GM18870 (cell line): Measurements from ENCODE around the gene ACAD11.

ENCODE experiments used
- ATAC-seq: cut with Tn5 transposase; IDR thresholded peaks from one replicate; pipeline ENCODE4 v1.9.1; 2021; ENCODE audit warnings: moderate library complexity; ENCODE audit not compliant: unreplicated experiment

Gene ACAD11

DNA sequence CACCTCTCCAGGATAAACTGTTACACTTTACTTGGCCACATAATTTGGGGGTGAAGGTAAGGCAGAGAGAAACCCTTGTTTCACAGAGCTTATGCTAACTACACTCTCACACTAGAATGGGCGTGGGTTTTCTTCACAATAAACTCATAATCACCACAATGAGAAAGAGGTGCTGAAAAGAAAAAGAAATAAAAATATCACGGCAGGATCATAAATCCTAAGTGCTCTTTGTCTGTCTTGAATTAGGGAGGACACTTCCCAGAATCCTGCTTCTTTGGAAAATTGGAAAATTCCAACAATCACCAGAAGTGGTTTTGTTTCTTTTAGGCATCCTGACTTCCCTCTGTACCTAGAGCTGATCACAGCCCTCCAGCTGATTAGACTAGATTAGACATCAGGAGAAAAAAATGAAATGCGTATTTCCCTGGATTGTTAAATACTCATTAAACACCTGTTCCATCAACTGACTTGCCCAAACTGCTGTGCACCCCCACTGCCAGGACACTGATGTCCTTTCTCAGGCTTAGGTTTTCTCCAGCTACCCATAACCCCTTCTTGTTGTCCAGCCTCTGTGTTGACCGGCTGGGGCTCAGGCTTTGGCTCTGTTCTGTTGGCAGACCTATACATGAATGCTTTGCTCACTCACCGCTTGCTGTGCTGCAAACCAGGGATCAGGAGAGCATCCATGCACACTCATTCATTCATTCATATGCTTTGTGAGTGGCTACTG lies 104.1 kb downstream of the ACAD11 start:
- ATAC-seq = no peak

DNA sequence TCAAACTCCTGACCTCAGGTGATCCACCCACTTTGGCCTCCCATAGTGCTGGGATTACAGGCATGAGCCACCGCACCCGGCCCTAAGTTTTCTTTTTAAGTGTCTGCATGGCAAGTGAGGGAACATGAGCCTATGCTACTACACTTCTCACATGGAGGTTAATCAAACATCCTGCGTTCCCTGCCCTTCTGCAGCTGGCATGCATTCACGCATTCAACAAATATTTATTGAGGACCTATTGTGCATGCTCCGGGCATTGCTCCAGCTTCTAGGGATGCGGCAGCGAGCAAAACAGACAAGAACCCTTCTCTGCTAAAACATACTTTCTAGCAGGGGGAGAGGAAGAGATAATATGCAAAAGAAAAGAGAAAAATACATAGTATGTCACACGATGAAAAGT lies 105.2 kb downstream of the ACAD11 start:
- no peak for ATAC-seq

DNA sequence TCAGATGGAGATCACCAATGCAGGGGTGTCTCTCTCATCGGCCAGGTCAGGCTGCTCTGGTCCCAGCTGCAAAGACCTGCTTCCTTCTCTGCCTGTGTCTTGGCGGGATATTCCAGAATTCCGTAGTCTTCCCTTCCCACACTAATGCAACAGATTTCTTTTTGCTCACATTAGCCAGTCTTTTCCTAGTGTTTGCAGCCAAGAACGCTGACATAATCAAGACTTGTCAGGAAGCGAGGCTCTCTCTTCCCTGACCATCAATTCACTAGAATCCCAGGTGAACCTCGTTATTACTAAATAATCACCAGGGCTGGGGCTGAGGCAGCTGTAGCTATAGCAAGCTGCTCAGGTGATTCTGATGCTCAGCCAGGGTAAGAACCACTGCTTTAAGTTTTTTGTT lies 105.8 kb downstream of the ACAD11 start:
- no peak for ATAC-seq

DNA sequence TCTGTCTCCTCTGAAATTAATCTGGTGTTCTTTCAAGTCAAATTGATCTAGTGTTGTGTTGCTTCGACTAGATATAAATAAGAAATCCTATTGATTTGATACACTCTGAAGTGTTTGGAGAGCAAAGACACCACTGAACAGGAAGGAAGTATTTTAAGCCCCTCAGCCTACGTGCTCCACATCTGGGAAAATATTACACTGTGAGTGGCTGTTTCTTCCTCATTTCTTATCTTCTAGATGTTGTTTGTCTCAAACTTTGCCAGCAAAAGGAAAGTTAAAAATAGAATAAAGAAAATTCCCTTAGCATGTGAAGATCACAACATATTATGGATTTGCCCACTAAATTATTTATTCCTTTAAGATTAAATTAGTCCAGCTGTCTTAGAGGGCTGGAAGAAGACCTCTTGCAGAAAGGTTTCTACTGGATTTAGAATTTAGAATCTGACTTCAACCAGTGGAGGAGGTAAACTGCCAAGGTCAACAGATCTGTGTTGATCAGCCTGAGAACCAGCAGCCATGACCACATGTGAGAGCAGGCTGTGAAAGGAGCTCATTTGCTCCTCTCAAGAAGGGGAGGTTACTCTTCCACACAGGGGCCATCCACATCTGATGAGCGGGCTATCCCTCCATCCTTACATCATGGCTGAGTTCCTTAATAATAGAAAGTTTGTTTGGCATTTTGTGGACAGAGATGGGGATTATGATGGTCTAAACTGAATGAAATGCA lies 108.9 kb downstream of the ACAD11 start:
- ATAC-seq = no peak

DNA sequence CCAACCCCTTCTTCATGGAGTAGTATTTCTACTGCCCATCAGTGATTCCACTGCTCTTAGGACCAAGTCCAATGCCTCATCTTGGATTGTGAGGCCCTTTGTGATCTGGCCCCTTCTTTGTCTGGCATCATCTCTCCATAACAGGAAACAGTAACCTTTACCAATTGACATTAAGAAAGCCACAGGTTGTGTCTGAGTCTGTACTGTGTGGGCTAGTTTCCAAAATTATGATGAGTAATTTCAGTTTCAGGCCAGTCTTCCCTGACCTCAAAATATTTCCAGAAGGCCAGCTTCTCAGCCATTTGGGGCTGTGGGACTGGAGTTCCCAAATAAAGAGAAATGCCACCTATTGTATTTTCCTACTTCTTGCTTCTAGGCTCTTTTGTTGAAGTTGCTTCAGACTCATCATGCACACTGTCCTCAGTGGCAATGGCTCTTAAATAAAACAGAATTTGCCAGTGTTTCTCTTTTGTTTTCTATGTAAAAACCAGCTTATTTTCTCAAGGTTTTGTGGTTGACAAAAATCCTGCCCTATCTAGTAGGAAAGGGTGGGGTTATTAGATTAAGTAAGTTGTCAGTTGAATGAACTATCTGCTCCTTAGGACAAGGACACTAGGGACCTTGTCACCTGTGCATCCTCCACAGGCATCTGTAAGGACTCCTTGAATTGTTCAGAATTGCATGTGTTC lies 109.6 kb downstream of the ACAD11 start:
- peak; percentile 89 for ATAC-seq

DNA sequence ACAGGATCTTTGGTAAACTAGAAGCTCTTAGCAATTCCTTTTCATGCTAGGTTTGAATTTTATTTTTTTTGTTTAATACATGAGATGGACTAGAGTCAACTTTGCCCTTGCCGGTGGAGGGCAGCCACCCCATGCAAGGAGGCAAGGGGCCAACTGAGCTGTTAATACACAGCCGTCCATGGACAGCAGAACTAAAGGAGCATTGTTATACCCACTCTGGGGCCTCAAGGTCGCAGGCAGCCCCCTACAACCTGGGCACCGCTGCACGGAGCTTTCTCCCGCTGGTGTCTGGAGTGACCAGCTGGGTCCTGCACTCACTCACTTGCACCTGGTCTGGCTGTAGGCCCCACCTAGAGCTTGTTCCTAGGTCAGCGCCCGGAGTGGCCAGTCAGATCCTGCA lies 110.4 kb downstream of the ACAD11 start:
- ATAC-seq = no peak

DNA sequence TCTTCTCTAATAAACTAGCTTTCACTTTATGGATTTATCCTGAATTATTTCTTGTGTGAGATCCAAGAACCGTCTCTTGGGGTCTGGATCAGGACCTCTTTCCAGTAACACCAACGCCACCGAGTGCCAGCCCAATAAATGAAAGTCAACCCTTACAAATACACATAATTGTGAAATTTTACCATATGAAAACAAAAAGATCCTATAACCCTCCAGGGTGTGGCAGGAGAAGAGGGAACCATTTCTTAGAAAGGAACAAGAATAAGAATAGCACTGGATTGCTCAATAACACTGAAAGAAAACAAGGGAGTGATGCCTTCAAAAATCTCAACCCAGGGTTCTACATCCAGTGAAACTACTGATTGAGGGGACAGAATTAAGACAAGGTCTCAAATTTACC lies 114.1 kb downstream of the ACAD11 start:
- ATAC-seq = no peak

DNA sequence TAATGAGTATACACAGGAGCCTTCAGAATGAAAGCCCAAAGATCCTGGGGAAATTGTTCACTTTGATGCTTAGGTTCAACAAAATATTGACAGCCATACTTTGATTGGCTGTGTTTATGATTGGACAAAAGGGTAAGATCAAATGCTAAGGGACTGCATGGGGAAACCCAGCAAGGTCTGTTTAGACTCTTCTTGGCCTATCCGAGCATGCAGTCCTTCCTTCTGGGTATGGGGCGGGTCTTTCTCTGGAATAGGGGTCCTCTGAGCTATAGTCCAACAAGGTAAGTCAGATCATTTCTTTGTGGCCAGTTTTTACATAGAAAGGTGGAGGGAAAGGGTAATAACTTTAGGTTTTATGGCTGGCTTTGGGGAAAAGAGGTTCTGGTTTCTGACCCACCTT lies 115.5 kb downstream of the ACAD11 start:
- ATAC-seq = no peak

DNA sequence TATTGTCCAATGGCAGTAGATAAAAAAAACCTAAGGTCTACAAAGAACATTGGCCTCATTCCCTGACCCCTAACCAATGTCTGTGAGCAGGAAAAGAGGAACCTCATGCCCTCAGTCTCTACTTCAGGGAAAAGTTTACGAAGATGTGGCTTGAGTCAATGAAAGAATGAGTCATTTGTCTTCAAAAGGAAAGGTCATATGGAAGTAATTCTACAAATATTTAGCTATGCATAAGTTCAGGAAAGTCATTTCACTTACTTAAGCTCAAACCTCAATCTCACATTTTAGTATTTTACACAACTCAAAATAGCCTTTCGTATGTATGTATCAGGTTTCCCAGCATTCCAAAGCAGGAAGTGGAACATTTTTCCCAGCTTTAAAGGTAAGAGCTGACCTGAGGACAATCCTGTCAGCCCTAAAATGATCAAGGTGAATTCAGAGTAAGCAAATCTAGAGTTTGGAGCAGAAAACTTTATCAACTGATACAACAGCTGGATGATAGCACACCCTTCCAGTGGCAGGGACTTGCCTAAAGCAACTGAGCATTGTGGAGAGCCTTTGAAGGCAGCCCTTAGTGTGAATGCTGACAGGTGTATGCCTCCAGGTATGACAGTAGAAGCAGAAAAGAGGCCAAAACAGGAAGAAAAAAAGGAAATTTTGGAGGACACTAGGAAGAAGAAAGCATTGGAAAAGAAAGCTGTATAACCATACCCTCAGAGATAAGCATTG lies 116.4 kb downstream of the ACAD11 start:
- ATAC-seq = no peak

DNA sequence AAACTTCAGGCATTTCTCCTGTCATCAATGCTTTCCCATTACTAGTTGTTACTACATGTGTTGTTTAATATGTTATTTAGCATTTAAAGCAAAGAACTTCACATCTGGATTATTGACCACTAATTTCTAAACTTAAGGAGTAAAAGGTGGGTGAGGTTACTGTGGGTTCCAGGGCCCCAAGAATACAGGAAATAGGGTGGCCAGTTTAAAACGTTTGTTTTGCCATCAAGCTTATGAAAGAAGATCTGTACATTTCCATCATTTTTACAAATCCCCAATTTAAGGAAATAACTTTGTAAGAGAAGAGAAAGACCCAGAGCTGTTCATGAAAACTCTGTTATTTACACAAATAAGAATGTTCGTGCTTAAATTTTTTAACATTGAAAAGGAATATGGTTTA lies 117.0 kb downstream of the ACAD11 start:
- no peak for ATAC-seq

DNA sequence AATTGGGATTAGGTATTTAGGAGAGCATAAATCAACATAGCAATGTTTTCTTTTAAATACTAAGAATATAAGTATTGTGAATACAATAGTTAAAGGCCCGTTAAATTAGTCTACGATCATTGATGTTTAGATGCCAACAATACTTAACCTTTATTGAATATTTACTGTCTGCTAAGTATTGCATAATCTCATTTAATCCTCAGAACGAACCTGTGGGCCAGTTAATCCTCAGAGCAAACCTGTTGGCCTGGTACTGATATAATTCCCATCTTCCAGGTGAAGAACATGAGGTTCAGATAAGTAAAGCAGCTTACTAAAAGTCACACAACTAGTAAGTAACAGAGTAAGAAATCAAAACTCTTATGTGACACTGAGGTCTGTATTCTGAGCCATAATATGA lies 119.9 kb downstream of the ACAD11 start:
- ATAC-seq = no peak

DNA sequence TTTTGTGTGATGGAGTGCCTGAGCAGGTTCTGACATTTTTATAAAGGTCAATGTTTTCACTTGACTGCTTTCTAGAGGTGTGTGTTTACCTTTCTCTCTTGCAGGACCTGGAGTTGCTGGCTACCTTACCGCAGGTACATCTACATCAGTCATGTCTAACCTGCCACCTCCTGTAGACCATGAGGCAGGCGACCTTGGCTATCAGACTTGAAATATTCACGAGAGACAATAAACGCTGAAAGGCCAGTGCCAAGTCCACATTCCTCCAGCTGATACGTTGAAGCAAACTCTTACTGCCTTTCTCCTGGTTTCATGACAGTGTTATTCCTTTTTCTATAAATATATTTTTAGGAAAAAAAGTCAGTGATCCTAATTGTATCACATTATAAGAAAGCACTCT lies 121.5 kb downstream of the ACAD11 start:
- ATAC-seq = no peak

DNA sequence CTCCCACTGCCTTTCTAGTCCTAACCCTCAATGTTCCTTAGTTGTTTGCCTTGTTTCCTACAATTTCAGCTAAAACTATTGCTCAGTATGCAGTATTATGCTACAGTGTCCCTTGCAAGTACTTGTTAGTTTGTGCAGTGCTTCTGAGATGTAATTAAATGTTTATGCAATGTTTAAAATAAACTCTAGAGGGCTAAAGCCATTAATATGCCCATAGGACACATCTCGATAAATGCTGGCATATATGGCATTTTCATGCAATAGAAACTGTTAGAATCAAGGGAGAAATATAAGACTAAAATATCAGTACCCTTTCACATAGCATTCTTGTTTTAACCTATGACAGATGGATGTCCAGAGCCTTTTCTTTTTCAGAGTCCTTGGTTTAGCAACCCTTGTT lies 122.3 kb downstream of the ACAD11 start:
- ATAC-seq = no peak

DNA sequence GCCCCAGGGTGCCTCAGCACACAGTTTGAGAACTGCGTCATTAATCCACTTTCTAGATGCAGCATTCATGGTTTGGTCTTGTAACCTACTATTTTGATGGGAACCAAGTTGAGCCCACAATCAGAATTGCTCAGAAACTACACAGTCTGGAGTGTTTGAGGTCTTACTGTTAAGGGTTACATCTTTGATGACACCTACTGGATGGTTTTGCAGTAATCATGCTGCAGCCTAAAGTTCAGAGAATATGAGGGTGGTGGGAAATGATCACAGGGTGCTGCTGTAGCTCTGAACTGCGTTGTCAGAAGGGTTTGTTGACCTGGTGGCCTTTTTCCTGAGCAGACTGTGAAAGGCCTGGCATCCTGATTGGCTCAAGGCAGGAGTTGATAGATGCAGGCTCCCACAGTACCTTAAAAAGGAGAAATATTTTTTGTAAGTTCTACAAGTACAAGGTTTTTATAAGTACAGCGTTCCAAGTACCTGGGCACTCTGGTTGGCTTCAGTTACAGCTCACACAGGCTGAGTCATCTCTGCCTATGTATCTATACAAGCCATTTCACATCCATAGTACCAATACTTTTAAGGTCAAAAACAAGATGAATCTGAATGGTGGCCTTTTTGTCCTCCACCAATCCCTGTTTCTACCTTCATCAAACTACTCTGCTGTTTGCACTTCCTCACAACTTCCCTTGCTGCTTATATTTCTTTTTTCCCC lies 123.0 kb downstream of the ACAD11 start:
- ATAC-seq = no peak

DNA sequence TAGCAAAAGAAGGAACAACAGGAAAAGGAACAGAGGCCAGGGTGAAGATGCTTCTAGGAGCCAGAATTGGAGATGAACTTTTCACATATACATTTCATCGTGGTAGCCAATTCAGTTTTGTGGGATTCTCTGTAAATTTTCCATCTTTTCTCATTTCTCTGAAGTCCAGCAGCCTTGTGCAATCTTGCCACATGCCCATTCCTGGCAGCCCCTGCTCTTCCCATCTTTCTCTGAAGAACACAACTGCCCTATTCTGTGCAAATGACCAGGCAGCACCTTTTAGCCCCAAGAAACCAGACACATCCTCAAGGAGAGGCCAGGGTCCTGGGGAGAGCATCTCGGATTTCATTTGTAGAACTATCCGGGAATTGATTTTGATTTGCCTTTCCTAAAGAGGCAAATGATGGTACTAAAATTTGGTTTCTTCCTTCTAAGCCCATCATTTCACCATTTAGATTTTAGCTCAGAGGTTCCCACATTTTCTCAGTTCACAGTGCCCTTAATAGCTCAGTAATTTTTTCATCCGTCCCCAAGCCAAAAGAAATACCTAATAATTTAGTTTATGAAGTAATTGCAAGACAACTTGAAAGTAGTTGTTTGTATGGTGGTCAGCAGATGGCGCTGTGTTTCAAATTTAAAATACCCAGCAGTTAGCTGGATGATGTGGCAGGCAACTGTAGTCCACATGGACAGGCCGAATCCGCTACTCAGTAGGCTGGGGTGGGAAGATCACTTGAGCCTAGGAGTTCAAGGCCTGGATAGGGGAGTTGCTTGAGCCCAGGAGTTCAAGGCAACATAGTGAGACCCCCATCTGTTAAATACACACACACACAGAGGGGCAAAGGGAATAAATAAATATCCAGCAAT lies 123.8 kb downstream of the ACAD11 start:
- no peak for ATAC-seq

DNA sequence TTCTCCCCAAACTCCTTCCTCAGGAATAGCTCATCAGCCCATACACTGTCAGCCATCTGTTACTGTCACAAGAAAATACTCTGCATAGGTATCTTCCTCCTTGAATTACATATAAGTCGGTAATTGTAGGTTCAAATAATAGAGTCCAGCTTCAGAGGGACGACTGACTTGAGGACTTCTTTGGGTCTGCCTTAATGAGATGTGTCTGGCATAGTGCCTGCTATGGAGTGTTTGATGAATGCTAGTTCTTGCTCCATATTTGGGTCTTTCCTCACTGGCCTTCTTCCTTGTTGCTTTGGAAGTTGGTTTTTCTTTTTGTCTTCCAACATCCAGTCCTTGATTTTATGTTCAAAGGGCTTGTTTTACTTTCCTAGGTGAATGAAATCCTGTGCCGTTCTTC lies 129.0 kb downstream of the ACAD11 start:
- ATAC-seq = no peak

DNA sequence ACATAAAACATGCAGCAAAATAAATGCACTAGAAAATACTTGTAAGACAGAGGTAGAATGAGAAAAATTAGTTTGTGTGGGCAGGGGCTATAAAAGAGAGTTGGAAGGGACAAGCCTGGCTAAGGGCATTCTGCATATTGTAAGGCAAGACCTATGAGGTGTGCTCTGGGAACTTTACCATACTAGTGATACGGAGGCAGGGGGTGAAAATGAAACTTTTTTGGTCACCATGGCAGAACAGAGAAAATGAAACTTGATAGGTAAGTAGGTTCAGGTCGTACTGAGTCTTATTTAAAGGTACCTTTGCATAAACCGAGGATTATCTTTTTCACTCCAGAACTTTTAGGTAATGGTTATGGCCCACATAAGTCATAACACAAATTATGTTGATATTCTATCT lies 137.3 kb downstream of the ACAD11 start:
- ATAC-seq = peak; percentile 71

DNA sequence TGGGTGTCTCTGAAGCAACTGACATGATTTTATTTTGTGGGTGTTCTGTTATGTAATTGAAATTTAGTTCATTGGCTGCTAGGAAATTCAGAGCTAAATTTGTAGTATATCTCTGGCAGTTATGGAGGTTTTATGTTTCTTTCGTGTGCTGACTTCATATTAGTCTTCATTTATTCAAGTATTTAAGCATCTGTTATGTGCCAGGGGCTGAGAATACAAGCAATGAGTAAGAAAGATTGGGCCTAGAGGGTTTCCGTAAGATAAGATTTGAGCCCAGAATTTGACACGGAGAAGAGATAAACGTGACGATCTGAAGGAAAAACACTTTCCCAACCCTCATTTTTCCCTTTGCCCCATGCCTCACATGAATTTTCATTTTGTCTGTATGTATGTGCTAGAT lies 137.7 kb downstream of the ACAD11 start:
- ATAC-seq = no peak

DNA sequence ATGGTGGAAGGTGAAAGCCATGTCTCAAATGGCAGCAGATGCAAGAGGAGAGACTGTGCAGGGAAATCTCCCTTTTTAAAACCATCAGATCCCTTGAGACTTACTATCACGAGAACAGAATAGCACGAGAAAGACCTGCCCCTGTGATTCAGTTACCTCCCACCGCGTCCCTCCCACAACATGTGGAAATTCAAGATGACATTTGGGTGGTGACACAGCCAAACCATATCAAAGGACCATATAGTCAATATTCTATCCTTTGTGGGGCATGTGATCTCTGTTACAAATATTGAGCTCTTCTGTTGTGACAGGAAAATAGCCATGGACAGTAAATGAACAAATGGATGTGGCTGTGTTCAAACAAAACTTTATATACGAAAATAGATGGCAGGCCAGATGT lies 139.7 kb downstream of the ACAD11 start:
- no peak for ATAC-seq

DNA sequence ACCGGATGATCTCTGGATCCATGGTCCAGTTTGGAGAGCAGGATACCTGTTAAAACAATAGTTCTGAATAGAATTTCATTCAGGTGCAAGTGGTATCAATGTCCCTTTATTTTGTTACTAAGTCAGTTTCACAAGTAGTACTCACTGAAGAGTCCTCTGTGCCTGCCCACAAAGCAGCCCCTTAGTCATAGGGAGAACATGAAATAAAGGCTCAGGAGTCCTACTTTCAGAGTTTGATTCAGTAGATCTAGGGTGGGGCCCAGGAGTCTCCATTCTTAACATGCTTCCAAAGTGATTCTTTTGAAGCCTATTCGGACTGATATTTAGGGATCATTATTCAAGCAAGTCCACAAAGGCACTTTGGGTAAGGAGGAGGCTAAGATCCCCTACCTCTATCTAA lies 142.3 kb downstream of the ACAD11 start:
- no peak for ATAC-seq
